Testis (tissue), 2 donors: Measurements from ENCODE around the gene CST11.

Experiments
- CTCF ChIP-seq, 3 experiments: fragments of 450-650 bp in 2 of 3; fragments of 200-600 bp in 1 of 3; sonication (generic) in 1 of 3; IDR thresholded peaks; one replicate each; pipeline ENCODE4 v1.5.1; 2016 to 2019; ENCODE audit warnings: antibody characterized with exemption in 3 of 3, mild to moderate bottlenecking in 2 of 3, moderate library complexity in 1 of 3
- POLR2A ChIP-seq: fragments of 450-650 bp; IDR thresholded peaks from one replicate; pipeline ENCODE4 v1.6.1; 2017; ENCODE audit warnings: antibody characterized with exemption, mild to moderate bottlenecking, moderate library complexity

GRCh38 chr20:23459461-23460150, 6.9 kb upstream of the CST11 start:
- TF ChIP-seq POLR2A (no peak), CTCF (IDR thresholded peaks at IDR 0.05) (no peak)
